Ovary (tissue), 9 donors: Measurements from ENCODE around the gene SRGAP3. TPM values are rescaled to one million over a fixed set of nuclear protein-coding genes. Genes with fewer than 3 reads are reported as not detected.

Experiments used
- polyA plus RNA-seq, 2 donors: library from polyadenylated mRNA; stranded (reverse); fragments of 200-250 nt in 1 of 2; fragments of 350-450 nt in 1 of 2; fragmentation: Illumina TruSeq in 1 of 2; extraction: RNeasy Lipid Tissue Mini Kit (QIAGEN cat#74804) in 1 of 2; gene quantifications; one replicate each; pipeline ENCODE4 v1.2.3, GENCODE V29; 2013 to 2014
- small RNA-seq: library from RNA; depleted of rRNA; stranded (forward); fragments of <200 nt; gene quantifications from one replicate; pipeline ENCODE3, GENCODE V24; 2016
- total RNA-seq, 7 donors: library from RNA; depleted of rRNA in 2 of 7; stranded (reverse); fragments of >200 nt in 2 of 7; fragmentation: NEBNext Ultra II Directional in 3 of 7; extraction: Animal tissue kit (Norgen Biotek cat#: 25700) in 3 of 7; gene quantifications; one replicate each; pipeline versions ENCODE4 v1.1.0 to v1.2.4, GENCODE V29; 2016 to 2023
- donor health status: DM: no; HTN: no; CAD: no; lungs with moderate emphysema.
- donor health status: DM: no; HTN: no; CAD: no.
- donor health status: Bipolar disorder and iron deficiency.
- donor health status: DM: yes; HTN: yes; CAD: no.
- donor health status: DM: no; HTN: no; CAD: no.
- donor health status: DM: yes; HTN: yes; CAD: no.

Gene SRGAP3
- total and polyA plus RNA-seq, 9 donors, result 2.1 to 36.8 (median 13.1) TPM

Small RNAs within 50 kb of the gene (small RNA-seq; reads per million reads assigned to genes)
- gene RF00416, result not detected

Other genes starting within 250 kb of the SRGAP3 start
- 10 to 100 TPM; 11.9 to 35.1 (median 27.8) TPM for gene THUMPD3, start 113.4 kb upstream of the SRGAP3 start, total RNA-seq
- gene THUMPD3, start 113.4 kb upstream of the SRGAP3 start, polyA plus RNA-seq, result 10 to 100 TPM; 18.3 to 25.9 TPM
- 100 to 1,000 TPM in 3 of 7 donors, 10 to 100 TPM in 4; 74.6 to 140 (median 98.2) TPM for gene SETD5, start 148.0 kb upstream of the SRGAP3 start, total RNA-seq
- gene SETD5, start 148.0 kb upstream of the SRGAP3 start, polyA plus RNA-seq, result 10 to 100 TPM; 30.8 to 71.8 TPM